GM19025 (cell line): ENCODE data around the gene TSPAN11.

ENCODE experiments used
- ATAC-seq: cut with Tn5 transposase; IDR thresholded peaks from one replicate; pipeline ENCODE4 v1.9.1; 2021; ENCODE audit warnings: mild to moderate bottlenecking, low read depth, moderate library complexity; ENCODE audit not compliant: unreplicated experiment

TSPAN11 gene

GRCh38 chr12:31034372-31034771 is 107.8 kb downstream of the TSPAN11 start:
- ATAC-seq, result no peak

- ATAC-seq, result no peak
Observed at GRCh38 chr12:31035226-31035625, 108.7 kb downstream of the TSPAN11 start.

GRCh38 chr12:31035967-31036665 is 109.6 kb downstream of the TSPAN11 start:
- no peak for ATAC-seq

GRCh38 chr12:31037028-31037427 is 110.5 kb downstream of the TSPAN11 start:
- no peak for ATAC-seq

GRCh38 chr12:31037931-31038330 is 111.4 kb downstream of the TSPAN11 start:
- no peak for ATAC-seq

- no peak for ATAC-seq
Observed at GRCh38 chr12:31041033-31041564, 114.6 kb downstream of the TSPAN11 start.
